Ovary (tissue), 3 donors: ENCODE results near the gene FBLN2.

Experiments
- CTCF ChIP-seq, 3 donors: fragments of 450-650 bp in 2 of 3; fragments of 200-600 bp in 1 of 3; IDR thresholded peaks; one replicate each; pipeline versions ENCODE4 v1.5.1 to v1.8.0; 2016 to 2022; ENCODE audit warnings: antibody characterized with exemption in 3 of 3, mild to moderate bottlenecking in 1 of 3
- EP300 ChIP-seq: sonication (generic); formaldehyde crosslinking; IDR thresholded peaks from one replicate; pipeline ENCODE4 v1.6.1; 2017; ENCODE audit warnings: antibody characterized with exemption
- POLR2A ChIP-seq: fragments of 450-650 bp; IDR thresholded peaks from one replicate; pipeline ENCODE4 v1.6.1; 2017; ENCODE audit warnings: antibody characterized with exemption, mild to moderate bottlenecking, moderate library complexity
- donor health status: DM: no; HTN: no; CAD: no.

DNA sequence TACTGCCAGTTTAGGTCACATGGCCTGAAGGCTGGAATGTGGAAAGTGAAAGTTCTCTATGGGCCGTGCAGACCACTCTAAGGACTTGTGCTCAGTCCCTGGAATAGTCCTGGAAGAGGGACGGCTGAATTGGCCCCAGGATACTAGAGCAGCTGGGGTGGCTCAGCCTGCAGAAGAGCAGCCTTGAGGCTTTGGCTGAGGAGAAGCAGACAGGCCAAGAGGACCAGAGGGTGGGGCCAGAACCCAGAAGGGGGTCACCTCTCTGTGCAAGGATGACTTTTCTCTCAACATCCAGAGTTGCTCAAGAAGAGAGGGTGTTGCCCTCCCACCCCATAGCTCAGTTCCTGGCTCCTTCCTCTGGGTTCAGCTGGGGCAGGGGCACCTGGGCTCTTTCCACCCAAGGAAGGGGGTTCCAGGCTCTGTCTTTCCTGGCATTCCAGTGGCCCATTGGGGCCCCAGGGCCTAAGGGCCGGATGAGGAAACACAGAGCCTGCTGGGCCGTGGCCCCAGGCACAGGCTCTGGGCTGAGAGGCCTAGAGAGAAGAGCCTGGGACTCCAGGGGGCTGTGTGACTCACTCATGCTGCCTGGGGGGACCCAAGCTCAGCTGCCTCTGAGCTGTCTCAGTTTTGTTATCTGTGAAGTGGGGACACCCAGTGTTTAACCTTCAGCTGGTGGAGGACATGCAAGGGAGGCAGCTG is 8.5 kb upstream of the FBLN2 start:
- no peak for TF ChIP-seq CTCF (IDR thresholded peaks at IDR 0.05)
- no peak for TF ChIP-seq POLR2A
- TF ChIP-seq EP300 = no peak
